Measurements from ENCODE around the gene PAK3.
A peak's percentile ranks its signal among the peaks of the same experiment; 100 is the strongest.

Gene PAK3

DNA sequence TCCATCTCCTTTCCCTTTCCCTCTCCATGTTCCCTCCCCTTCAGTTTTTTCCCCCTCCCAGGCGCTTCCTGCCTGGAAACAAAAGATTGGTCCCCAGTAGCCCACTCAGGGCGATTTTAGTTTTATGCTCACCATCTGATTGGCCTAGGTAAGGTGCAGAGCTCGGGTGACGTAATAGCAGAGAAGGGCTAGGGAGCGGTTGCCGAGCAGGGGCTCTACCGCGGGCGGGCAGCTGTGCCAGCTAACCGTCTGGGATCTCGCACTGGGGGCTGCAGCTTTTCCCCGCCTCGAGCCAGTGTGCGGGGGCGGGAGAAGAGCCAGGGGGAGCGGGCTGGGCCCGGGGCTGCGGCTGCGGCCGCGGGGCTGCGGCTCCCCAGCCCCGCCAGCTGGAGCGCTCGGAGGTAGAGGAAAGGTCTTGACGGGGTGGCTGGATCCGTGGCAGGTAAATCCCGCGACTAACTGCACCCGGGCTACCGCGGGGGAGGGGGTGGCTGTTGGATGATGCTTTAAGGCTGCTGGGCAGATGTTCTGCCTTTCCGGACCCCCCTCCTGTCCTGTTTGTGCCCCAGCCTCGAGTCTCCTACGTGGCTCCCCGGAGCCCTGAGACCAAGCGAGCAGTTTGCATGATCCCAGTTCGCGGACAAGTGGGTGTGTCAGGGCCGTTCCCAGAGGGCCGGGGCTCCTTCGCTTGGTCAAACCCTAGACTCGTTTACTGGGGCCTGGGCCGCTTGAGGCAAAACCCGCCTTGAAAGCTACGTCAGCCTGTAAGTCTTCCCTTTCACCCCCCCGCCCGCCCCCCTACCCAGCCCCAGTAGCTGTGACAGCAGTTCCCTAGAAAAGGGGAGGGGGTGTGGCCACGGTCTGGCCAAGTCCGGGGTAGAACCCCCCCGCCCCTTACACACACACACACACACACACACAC, at the start of gene PAK3:
Gene PAK3, plus strand, starts transcription at position 218 of the 922 bp plus-strand sequence. CDS start 26,913 bp downstream, outside the sequence.
- no peak for DNase-seq (ENCODE audit: low read depth in 3 of 3)

GRCh38 chrX:111047575-111047974, 48.4 kb upstream of the PAK3 start:
- no peak for DNase-seq (ENCODE audit: low read depth in 3 of 3)

DNA sequence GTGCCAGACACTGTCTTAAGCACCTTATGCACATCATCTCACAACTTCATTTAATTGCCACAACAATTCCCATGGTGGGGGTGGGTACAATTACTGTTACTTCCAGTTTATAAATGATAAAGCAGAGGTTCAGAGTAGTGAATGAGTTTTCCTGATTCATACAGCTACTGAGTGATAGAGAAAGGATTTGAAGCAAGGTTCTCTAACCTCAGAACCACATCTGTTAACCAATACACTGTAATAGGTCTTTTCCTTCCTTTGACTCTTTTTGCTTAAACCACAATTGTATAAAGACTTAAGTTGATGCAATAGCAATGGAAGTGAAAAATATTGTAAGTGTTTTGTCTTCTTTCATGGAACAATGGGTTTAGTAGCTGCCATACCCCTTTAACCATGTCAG, 43.5 kb upstream of the PAK3 start:
- no peak for DNase-seq (ENCODE audit: low read depth in 3 of 3)

DNA sequence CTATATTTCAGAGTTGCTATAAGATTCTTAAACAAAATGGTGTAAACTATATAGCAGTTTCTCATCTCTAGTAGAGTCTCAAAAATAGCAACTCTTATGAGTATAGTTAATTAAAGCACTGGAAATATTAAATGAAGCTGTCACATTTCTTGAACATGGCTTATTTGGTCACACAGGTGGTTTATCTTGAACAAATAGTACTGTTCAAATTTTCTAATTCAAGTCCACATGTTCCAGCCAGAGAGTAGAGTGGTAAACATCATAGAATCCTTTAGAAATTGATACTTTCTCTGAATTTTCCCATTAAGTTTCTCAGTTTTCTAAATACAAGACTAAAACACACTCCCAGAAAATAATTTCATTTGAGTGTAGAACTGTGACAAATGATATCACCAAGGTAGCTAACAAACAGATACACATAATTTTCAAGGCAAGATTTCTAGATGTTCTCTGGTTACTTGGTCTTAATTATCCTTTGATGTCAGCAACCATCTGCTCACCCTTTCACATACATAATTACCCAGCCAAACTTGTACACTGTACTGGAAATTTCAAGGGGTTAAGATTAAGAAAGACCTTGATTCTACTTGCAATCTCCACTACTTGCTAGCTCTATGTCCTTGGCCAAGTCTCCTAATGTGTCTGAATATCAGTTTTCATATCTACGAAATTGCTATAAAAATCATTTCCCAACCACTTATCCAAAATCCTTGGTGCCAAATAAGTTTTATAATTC, 24.3 kb upstream of the PAK3 start:
- DNase-seq (ENCODE audit: low read depth in 3 of 3): no peak

- DNase-seq (ENCODE audit: low read depth in 3 of 3): no peak
Observed at GRCh38 chrX:111083081-111083480, 12.9 kb upstream of the PAK3 start.

DNA sequence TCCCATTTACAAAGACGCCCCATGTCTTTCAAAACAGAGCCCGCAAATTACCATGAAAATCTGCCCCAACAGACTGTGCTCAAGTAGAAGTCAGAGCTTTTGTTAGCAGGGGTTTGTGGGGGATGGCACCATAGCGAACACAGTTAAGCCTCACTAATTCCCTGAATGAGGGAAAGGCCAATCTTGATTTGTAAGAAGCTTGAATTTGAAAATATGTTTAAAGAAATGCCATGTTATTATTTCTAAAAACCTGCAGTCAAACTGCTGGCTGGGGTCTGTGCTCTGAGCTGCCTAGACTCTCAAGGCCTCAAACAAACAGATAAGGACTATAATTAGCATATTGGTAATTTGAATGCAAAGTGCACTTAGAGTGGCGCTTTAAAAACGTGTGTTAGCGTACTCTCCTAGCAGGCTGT, 9.4 kb upstream of the PAK3 start:
- DNase-seq (ENCODE audit: low read depth in 3 of 3): no peak

DNA sequence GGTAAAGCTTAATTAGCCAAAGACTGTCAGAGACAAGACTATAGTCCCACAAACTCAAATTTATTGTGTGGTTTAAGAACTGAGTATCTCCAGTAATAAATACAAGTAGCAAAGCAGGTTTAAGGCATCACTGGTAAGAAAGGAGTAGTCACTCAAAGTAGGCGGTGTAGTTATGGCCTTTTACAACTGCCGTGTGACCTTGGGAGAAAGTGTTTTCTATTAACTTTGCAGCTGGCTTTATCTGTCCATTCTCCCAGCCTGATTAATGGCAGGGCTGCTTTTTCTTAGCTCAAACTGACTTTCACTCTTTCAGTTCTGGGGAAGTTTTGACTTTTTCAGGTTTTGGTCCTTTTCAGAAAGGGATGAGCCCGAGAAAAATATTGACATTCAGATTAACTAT, 7.4 kb upstream of the PAK3 start:
- DNase-seq (ENCODE audit: low read depth in 3 of 3): no peak

DNA sequence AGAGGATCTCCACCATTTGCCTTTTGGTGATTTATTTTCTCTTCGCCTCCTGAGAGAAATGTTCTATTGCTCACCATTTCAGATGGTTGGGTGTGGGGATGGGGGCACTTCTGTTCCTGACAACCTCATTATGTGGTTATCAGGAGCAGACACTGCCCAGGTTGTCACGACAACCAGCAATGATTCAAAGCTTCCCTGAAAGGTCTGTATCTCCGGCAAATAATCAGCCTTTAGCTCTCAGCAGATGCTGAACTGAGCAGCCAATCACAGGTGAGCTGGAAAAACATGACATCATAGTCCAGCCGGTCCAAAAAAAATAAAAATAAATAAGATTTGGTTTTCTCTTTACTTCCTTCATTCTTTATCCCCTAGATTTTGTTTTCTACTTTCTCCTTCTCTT, 5.5 kb upstream of the PAK3 start:
- DNase-seq (ENCODE audit: low read depth in 3 of 3): no peak

GRCh38 chrX:111098874-111099273, 2.9 kb downstream of the PAK3 start:
- peak in 2 of 3 donors; percentile 38 to 64 for DNase-seq (ENCODE audit: low read depth in 3 of 3)

DNA sequence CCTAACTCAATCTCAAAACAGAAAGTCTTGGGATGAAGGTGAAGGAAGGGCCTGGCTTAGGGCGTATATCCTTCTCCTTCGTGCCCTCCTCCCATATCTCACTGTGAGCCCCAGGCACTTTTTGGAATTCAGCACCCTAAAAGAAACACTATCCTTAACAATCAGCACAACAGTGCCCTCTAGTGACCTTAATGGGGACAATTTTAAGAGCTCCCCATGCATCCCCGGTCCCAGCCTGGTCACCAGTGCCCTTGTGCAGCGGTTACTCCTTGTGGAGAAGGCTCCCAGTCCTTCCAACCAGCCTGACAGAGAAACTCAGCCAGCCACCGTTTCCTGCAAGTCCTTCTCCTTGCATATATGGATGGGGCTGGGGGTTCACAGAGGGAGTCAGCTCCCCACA, 4.2 kb downstream of the PAK3 start:
- no peak for DNase-seq (ENCODE audit: low read depth in 3 of 3)

GRCh38 chrX:111101580-111101979, 5.6 kb downstream of the PAK3 start:
- DNase-seq (ENCODE audit: low read depth in 3 of 3): no peak

GRCh38 chrX:111102636-111103035, 6.6 kb downstream of the PAK3 start:
- DNase-seq (ENCODE audit: low read depth in 3 of 3): no peak

DNA sequence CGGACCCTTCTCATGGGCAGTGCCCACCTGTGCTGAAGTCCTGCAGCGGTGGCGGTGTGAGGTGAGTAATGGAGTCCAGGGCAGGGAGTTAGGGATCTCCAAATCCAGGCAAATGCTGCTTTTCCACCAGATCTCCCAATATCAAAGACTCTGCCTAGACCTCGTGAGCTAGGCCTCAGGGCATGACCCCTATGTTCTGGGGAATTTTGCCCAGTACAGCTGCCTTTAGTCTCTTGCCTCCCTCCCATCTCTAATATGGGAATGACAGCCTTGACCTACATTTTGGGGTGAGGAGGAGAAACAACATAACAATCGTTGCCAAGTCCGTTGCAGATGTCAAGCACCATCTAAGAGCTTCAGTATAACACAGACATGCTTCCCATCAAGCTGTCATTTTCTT, 7.3 kb downstream of the PAK3 start:
- DNase-seq (ENCODE audit: low read depth in 3 of 3): no peak

- DNase-seq (ENCODE audit: low read depth in 3 of 3): no peak
Observed at GRCh38 chrX:111110098-111110775, 14.2 kb downstream of the PAK3 start.

GRCh38 chrX:111114806-111115205, 18.8 kb downstream of the PAK3 start:
- DNase-seq (ENCODE audit: low read depth in 3 of 3): no peak

DNA sequence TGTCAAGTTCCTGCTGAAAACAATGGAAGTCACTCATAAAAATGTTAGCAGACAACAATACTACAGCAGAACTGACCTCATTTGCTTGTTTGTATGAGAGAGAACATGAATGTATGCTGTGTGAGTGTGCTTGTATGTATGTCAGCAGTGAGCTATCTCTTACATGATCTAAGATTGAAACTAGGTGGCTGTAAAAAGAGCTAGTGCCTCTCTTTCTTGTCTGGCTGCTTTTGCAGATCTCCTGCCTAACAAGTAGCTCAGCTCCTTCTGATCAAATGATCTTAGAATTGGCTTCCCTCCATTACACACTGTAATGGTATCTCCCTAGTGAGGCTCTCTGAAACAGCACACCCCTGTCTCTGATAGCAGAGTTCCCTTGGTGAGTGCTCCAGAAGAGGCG, 20.7 kb downstream of the PAK3 start:
- no peak for DNase-seq (ENCODE audit: low read depth in 3 of 3)

DNA sequence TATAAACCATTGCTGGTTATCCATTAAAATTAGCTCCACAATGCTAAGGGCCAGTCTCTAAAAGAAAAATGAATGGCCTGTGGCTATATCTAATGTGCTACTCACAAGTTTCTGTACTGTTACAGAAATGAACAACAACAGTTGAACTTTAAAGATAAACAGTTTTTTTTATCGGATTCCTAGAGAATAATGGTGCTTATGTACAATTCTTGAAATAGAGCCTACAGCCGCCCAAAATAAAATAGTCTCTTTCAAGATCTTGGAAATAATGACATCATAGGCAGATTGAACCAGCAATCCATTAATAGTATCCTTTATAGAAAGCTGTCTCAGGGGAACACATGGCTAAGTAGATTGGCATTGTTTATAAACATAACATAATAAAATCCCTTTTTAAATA, 23.4 kb downstream of the PAK3 start:
- no peak for DNase-seq (ENCODE audit: low read depth in 3 of 3)

GRCh38 chrX:111123125-111123524, 27.1 kb downstream of the PAK3 start:
- DNase-seq (ENCODE audit: low read depth in 3 of 3): no peak

GRCh38 chrX:111123606-111124179, 27.7 kb downstream of the PAK3 start:
- DNase-seq (ENCODE audit: low read depth in 3 of 3): no peak

GRCh38 chrX:111124418-111124817, 28.4 kb downstream of the PAK3 start:
- no peak for DNase-seq (ENCODE audit: low read depth in 3 of 3)

- no peak for DNase-seq (ENCODE audit: low read depth in 3 of 3)
Observed at GRCh38 chrX:111127038-111127437, 31.0 kb downstream of the PAK3 start.

DNA sequence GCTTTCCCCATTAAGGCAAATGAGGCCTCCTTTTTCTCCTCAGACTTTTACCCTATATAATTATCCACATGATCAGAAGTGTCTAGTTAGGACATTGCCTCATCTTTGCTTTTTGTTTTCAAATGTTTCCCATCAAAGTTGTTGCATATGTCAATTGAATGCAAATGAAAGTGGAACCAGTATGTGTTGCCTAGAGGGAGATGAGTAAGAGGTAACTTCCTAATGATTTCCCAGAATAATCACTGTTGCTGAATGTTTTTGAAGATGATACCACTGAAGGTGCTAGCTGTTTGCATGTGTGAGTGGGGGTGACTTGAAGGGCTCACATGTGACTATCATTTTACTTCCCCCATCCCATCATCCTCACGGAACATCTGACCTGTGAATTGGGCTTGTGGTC, 33.9 kb downstream of the PAK3 start:
- no peak for DNase-seq (ENCODE audit: low read depth in 3 of 3)

All from stimulated activated CD4-positive, alpha-beta T cell treated with anti-CD3 and anti-CD28 coated beads, TNF-alpha, amount 100 ng/mL, for 48 hours (primary cell).